ENCODE data around the gene KLF15. TPM values are rescaled to one million over a fixed set of nuclear protein-coding genes. Genes with fewer than 3 reads are reported as not detected.

KLF15 gene
- total RNA-seq, 2 experiments from 2014 or later: 0.62 to 0.89 TPM

GRCh38 chr3:126316501-126316939 lies 40.7 kb downstream of the KLF15 start:
- H3K9me3 Mint-ChIP-seq: no peaks in the 10 kb centered on the region
- no peak overlapping the region for H3K27ac Mint-ChIP-seq
- CTCF ChIA-PET: no interaction called here
- no peaks in the 10 kb centered on the region for H3K36me3 Mint-ChIP-seq (ENCODE audit: low read depth)
- no peak for DNase-seq
- peaks cover 2% of the 10 kb centered on the region for H3K27me3 Mint-ChIP-seq (ENCODE audit: low read depth)
- intact Hi-C loops (cut with micrococcal nuclease): no loop called here
- H3K4me1 Mint-ChIP-seq (ENCODE audit: low read depth): no peaks in the 10 kb centered on the region
- H3K4me3 Mint-ChIP-seq: no peak overlapping the region

DNA sequence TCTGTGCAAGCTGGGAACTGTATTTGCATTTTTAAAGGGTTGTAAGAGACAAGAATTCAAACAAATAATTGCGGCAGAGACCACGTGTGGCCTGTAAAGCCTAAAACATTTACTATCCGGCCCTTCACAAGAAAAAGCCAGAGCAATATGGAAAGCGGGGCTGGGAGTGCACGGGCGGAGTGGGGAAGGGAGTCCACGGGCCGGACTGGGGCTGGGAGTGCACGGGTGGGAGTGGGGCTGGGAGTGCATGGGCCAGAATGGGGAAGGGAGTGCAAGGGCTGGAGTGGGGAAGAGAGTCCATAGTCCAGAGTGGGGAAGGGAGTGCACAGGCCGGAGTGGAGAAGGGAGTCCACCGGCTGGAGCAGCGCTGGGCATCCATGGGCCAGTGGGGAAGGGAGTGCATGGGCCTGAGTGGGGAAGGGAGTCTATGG lies 41.2 kb downstream of the KLF15 start:
- Mint-ChIP-seq H3K27ac (no peak overlapping the region), H3K4me3 (no peak overlapping the region), H3K27me3 (ENCODE audit: low read depth) (peaks cover 2% of the 10 kb centered on the region), H3K9me3 (no peaks in the 10 kb centered on the region), H3K4me1 (ENCODE audit: low read depth) (no peaks in the 10 kb centered on the region), H3K36me3 (ENCODE audit: low read depth) (no peaks in the 10 kb centered on the region)
- DNase-seq: no peak
- intact Hi-C loops (cut with micrococcal nuclease): no loop called here
- CTCF ChIA-PET: no interaction called here

DNA sequence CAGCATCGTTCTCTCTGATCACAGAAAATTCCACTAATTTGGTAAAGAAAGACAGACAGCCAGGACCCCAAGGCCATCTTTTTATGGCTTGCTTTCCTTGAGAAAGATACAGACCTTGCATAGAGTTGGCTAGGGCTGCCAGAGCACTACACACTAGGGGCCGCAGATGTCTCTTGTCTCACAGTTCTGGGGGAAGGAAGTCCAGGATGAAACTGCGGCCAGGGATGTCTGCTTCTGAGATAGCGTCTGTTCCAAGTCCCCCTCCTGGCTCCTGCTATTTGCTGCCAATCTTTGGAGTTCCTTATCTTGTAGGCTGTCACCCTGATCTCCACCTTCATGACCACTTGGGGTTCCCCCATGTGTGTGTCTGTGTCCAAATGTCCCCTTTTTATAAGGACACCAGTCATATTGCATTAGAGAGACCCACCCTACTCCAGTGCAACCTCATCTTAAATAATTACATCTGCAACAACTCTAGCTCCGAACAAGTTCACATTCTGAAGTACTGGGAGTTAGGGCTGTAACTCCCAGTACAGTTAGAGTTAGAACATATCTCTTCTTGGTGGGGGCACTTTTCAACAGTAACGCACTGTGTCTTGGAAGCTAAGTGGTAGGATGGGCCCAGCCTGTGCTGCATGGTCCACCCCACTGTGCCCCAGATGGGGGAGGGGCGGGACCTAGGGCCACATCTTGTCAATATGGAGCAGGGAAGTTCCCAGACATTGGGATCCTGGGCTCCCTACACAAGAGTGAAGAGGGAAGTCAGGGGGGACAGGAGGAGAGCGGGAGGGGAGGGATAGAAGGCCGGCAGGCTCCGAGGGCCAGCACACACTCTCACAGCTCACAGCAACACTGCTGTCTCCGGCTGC lies 42.2 kb downstream of the KLF15 start:
- CTCF ChIA-PET: no interaction called here

DNA sequence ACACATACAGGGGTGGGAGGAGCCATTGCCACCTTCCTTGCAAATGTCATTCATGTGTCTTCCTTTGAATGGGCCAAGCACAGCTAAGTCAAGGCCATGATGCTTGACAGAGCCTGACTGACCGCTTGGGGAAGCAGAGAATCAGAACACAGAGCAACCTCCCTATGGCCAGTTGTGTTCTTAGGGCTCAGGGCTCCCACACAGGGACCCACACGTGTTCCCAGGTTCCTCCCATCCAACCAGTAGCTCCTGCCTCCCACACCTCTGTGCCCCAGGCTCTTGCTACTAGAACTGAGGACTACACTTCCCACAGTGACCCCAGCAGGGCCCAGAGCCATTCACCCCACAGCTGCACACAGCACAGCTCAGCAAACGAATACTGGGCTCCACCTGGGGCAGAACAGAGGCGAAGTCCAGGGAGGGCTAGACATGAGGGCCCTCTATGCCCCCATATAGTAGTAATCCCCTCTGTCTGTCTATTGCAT lies 42.9 kb downstream of the KLF15 start:
- no peak overlapping the region for H3K27ac Mint-ChIP-seq
- CTCF ChIA-PET: no interaction called here
- H3K4me3 Mint-ChIP-seq: no peak overlapping the region
- no peaks in the 10 kb centered on the region for H3K4me1 Mint-ChIP-seq (ENCODE audit: low read depth)
- no peaks in the 10 kb centered on the region for H3K9me3 Mint-ChIP-seq
- H3K27me3 Mint-ChIP-seq (ENCODE audit: low read depth): peaks cover under 1% of the 10 kb centered on the region
- no peaks in the 10 kb centered on the region for H3K36me3 Mint-ChIP-seq (ENCODE audit: low read depth)
- intact Hi-C loops (cut with micrococcal nuclease): no loop called here
- DNase-seq: no peak

More for the DNA sequence above, 42.2 kb downstream of the KLF15 start:
- no peaks in the 10 kb centered on the region for H3K36me3 Mint-ChIP-seq (ENCODE audit: low read depth)
- H3K27me3 Mint-ChIP-seq (ENCODE audit: low read depth): peaks cover 2% of the 10 kb centered on the region
- H3K9me3 Mint-ChIP-seq: no peaks in the 10 kb centered on the region
- H3K27ac Mint-ChIP-seq: no peak overlapping the region
- no peak overlapping the region for H3K4me3 Mint-ChIP-seq
- DNase-seq: no peak
- intact Hi-C loops (cut with micrococcal nuclease): no loop called here
- no peaks in the 10 kb centered on the region for H3K4me1 Mint-ChIP-seq (ENCODE audit: low read depth)

DNA sequence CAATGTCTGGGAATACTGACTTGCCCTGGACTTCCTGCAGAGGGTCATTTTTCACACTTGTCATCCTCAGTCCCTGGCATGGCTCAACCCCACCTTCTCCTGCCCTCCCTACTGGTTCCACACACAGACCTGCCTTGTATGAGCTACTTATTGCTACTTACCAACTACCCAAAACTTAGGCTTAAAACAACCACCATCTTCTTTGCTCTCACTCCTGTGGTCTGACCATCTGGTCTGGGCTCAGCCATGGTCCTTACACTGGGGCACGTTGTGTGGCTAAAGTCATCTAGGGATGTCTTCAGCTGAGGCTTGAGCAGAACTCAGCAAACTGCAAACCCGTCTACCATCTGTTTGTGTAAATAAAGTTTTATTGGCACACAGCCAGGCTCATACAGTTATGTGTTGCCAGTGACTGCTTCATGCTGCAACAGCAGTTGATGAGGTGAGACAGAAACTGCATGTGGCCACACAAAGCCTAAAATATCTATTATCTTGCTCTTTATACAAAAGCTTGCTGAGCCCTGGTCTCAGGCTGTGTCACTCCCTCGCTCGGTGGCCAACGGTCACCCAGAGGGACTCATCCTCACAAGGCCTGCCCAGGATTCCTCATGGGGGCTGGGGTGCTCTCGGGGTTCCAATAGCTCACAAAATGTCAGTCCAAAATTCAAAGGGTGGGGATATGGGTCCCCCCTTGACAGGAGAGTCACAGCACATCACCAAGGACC lies 43.5 kb downstream of the KLF15 start:
- no peaks in the 10 kb centered on the region for H3K4me1 Mint-ChIP-seq (ENCODE audit: low read depth)
- intact Hi-C loops (cut with micrococcal nuclease): no loop called here
- no peak overlapping the region for H3K27ac Mint-ChIP-seq
- CTCF ChIA-PET: no interaction called here
- H3K36me3 Mint-ChIP-seq (ENCODE audit: low read depth): no peaks in the 10 kb centered on the region
- no peaks in the 10 kb centered on the region for H3K9me3 Mint-ChIP-seq
- H3K27me3 Mint-ChIP-seq (ENCODE audit: low read depth): no peaks in the 10 kb centered on the region
- H3K4me3 Mint-ChIP-seq: no peak overlapping the region
- DNase-seq: no peak

GRCh38 chr3:126313166-126313565 lies 44.0 kb downstream of the KLF15 start:
- no peaks in the 10 kb centered on the region for H3K4me1 Mint-ChIP-seq (ENCODE audit: low read depth)

GRCh38 chr3:126312341-126312740 lies 44.9 kb downstream of the KLF15 start:
- Mint-ChIP-seq H3K27me3 (ENCODE audit: low read depth) (no peaks in the 10 kb centered on the region), H3K36me3 (ENCODE audit: low read depth) (no peaks in the 10 kb centered on the region), H3K4me3 (no peak overlapping the region), H3K4me1 (ENCODE audit: low read depth) (no peaks in the 10 kb centered on the region), H3K9me3 (no peaks in the 10 kb centered on the region), H3K27ac (no peak overlapping the region)
- intact Hi-C loops (cut with micrococcal nuclease): no loop called here
- no peak for DNase-seq
- CTCF ChIA-PET: no interaction called here

More at GRCh38 chr3:126313166-126313565, 44.0 kb downstream of the KLF15 start:
- intact Hi-C loops (cut with micrococcal nuclease): no loop called here
- Mint-ChIP-seq H3K9me3 (no peaks in the 10 kb centered on the region), H3K36me3 (ENCODE audit: low read depth) (no peaks in the 10 kb centered on the region), H3K4me3 (no peak overlapping the region), H3K27me3 (ENCODE audit: low read depth) (no peaks in the 10 kb centered on the region), H3K27ac (no peak overlapping the region)
- CTCF ChIA-PET: no interaction called here
- DNase-seq: no peak

- CTCF ChIA-PET: no interaction called here
- Mint-ChIP-seq H3K27me3 (ENCODE audit: low read depth) (no peaks in the 10 kb centered on the region), H3K9me3 (no peaks in the 10 kb centered on the region)
Measured at GRCh38 chr3:126311338-126311978, 45.8 kb downstream of the KLF15 start.

DNA sequence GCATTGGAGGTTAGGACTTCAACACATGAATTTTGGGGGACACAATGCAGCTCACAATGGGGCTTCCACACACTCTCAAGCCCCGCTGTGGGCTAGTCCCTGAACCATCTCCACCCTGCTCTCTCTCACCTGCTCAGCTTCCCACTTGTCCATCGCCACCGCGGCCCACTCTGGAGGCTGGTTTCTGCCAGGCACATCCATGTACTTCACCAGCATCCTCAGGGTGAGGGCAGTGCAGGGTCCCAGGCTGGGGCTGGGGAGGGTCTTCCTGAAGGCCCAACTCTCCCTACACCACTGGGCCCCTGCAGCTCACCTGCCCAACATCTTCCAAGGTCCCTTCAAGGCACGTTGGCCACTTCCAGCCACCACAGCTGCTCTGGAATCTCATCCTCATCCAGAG lies 46.4 kb downstream of the KLF15 start:
- Mint-ChIP-seq H3K9me3 (no peaks in the 10 kb centered on the region), H3K4me1 (ENCODE audit: low read depth) (no peaks in the 10 kb centered on the region), H3K36me3 (ENCODE audit: low read depth) (no peaks in the 10 kb centered on the region), H3K27ac (no peak overlapping the region), H3K27me3 (ENCODE audit: low read depth) (no peaks in the 10 kb centered on the region), H3K4me3 (no peak overlapping the region)
- CTCF ChIA-PET: no interaction called here
- no peak for DNase-seq
- intact Hi-C loops (cut with micrococcal nuclease): no loop called here

More at GRCh38 chr3:126311338-126311978, 45.8 kb downstream of the KLF15 start:
- Mint-ChIP-seq H3K27ac (no peak overlapping the region), H3K36me3 (ENCODE audit: low read depth) (no peaks in the 10 kb centered on the region), H3K4me1 (ENCODE audit: low read depth) (no peaks in the 10 kb centered on the region), H3K4me3 (no peak overlapping the region)
- intact Hi-C loops (cut with micrococcal nuclease): no loop called here
- no peak for DNase-seq

DNA sequence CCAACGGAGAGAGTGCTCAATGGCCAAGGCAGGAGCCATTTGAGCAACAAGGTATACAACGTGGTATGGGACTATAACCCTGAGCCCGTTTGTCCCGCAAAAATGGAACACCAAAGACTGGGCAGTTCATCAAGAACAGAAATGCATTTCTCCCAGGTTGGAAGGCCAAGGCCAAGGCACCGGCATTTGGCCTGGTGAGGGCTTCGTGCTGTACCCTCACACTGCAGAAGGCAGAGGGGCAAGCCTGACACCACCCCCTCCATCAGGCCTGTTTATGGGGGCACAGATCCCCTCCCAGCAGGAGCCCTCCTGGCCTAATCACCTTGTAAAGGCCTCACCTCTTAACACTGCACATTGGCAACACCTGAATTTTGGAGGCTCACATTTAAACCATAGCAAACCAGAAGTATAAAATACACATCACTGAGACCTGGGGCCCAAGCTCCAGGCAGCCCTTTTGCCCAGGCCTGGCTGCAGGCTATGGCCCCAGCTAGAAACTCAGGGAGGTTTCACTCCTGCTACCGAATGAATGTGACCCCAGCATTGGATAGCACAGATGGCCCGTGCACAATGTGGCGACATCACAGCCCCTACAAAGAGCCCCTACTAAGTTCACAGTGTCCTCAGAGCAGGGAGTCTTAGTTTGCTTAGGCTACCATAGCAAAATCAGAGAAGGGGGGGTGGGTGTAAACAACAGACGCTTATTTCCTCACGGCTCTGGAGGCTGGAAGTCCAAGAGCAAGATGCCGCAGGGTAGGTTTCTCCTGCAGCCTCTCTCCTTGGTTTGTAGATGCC lies 47.1 kb downstream of the KLF15 start:
- intact Hi-C loops (cut with micrococcal nuclease): no loop called here
- Mint-ChIP-seq H3K27me3 (ENCODE audit: low read depth) (no peaks in the 10 kb centered on the region), H3K36me3 (ENCODE audit: low read depth) (no peaks in the 10 kb centered on the region), H3K9me3 (no peaks in the 10 kb centered on the region), H3K4me3 (no peak overlapping the region), H3K4me1 (ENCODE audit: low read depth) (no peaks in the 10 kb centered on the region), H3K27ac (no peak overlapping the region)
- CTCF ChIA-PET: no interaction called here
- no peak for DNase-seq

DNA sequence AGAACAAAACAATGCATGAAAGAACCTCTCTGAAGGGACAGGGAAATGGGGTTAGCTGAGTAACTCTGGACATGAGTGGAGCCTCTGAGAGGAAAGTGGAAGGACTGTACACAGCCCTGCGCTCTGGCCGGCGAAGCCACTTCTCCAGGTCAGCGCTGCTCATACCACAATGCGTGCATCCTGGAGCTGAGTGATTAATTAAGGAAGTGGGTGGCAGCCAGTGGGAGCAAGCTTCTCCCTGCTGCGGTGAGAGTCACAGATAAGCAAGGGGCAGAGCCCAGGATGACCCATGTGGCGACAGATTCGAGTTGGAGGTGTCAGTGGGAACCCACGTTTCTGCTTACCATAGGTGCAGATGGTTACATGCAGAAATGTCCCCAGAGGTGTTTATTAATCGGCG lies 48.0 kb downstream of the KLF15 start:
- Mint-ChIP-seq H3K36me3 (ENCODE audit: low read depth) (no peaks in the 10 kb centered on the region), H3K27me3 (ENCODE audit: low read depth) (no peaks in the 10 kb centered on the region), H3K4me3 (no peak overlapping the region), H3K4me1 (ENCODE audit: low read depth) (no peaks in the 10 kb centered on the region), H3K9me3 (peaks cover 3% of the 10 kb centered on the region), H3K27ac (no peak overlapping the region)
- CTCF ChIA-PET: no interaction called here
- intact Hi-C loops (cut with micrococcal nuclease): no loop called here
- DNase-seq: no peak
